CD8-positive, alpha-beta memory T cell (primary cell): ENCODE data around the gene CD300E. TPM values are rescaled to one million over a fixed set of nuclear protein-coding genes. Genes with fewer than 3 reads are reported as not detected.
A peak's percentile ranks its signal among the peaks of the same experiment; 100 is the strongest.

Experiments used
- CTCF ChIA-PET: fragments of 350-600 bp; sonication (Branson Sonifier 250); formaldehyde crosslinking; loops from one replicate; lab custom pipeline; 2021; ENCODE audit warnings: antibody characterized with exemption; lab: Charles Lee
- POLR2A ChIA-PET: fragments of 350-600 bp; sonication (Branson Sonifier 250); formaldehyde crosslinking; loops from one replicate; lab custom pipeline; 2021; ENCODE audit warnings: antibody characterized with exemption; lab: Charles Lee
- DNase-seq, 5 donors: peaks; one replicate each; pipeline versions ENCODE4 v3.0.0 to v3.0.0-alpha.2; 2020 to 2022; ENCODE audit warnings: mixed read lengths in 1 of 5
- H3K27ac ChIP-seq: one replicate; pipeline ENCODE4 v1.7.0; 2013; ENCODE audit warnings: low read depth, mild to moderate bottlenecking, low read length, moderate library complexity
- H3K27me3 ChIP-seq: 2 replicates; pipeline ENCODE4 v1.7.0; 2013; ENCODE audit warnings: low read length, mild to moderate bottlenecking; ENCODE audit not compliant: insufficient read depth, poor library complexity, severe bottlenecking
- H3K36me3 ChIP-seq: 2 replicates; pipeline ENCODE4 v1.7.0; 2013; ENCODE audit warnings: mild to moderate bottlenecking, low read length, moderate library complexity; ENCODE audit not compliant: insufficient read depth
- H3K4me1 ChIP-seq: 2 replicates; pipeline ENCODE4 v1.7.0; 2013; ENCODE audit warnings: mild to moderate bottlenecking, low read length, moderate library complexity; ENCODE audit not compliant: insufficient read depth
- H3K4me3 ChIP-seq: 2 replicates; pipeline ENCODE4 v1.7.0; 2013; ENCODE audit warnings: mild to moderate bottlenecking, low read length
- H3K9me3 ChIP-seq: 2 replicates; pipeline ENCODE4 v1.7.0; 2013; ENCODE audit warnings: mild to moderate bottlenecking, low read length
- H3K27ac Mint-ChIP-seq, 8 donors: one replicate each; pipeline ENCODE4 v1.8.0; 2020 to 2021; ENCODE audit warnings: mixed read lengths in 8 of 8, mild to moderate bottlenecking in 6 of 8, inconsistent platforms in 3 of 8, moderate library complexity in 3 of 8
- H3K27me3 Mint-ChIP-seq, 2 donors: one replicate each; pipeline ENCODE4 v1.8.0; 2020 to 2021; ENCODE audit warnings: mixed read lengths in 2 of 2, mild to moderate bottlenecking in 1 of 2, moderate library complexity in 1 of 2
- H3K36me3 Mint-ChIP-seq, 3 donors: one replicate each; pipeline ENCODE4 v1.8.0; 2020 to 2021; ENCODE audit warnings: mixed read lengths in 3 of 3, inconsistent platforms in 1 of 3, mild to moderate bottlenecking in 1 of 3
- H3K4me1 Mint-ChIP-seq, 3 donors: one replicate each; pipeline ENCODE4 v1.8.0; 2020 to 2021; ENCODE audit warnings: mixed read lengths in 3 of 3, inconsistent platforms in 1 of 3, mild to moderate bottlenecking in 1 of 3
- H3K4me3 Mint-ChIP-seq, 7 donors: one replicate each; pipeline ENCODE4 v1.8.0; 2020 to 2021; ENCODE audit warnings: mixed read lengths in 7 of 7, mild to moderate bottlenecking in 6 of 7, moderate library complexity in 4 of 7, inconsistent platforms in 2 of 7
- H3K9me3 Mint-ChIP-seq, 5 donors: one replicate each; pipeline ENCODE4 v1.8.0; 2020 to 2022; ENCODE audit warnings: mixed read lengths in 5 of 5, mild to moderate bottlenecking in 3 of 5, moderate library complexity in 2 of 5, inconsistent platforms in 1 of 5
- polyA plus RNA-seq: library from polyadenylated mRNA; unstranded; fragments of 300-500 nt; fragmentation: Illumina TruSeq; gene quantifications from one replicate; pipeline ENCODE4 v1.2.3, GENCODE V29; 2021
- total RNA-seq, 2 experiments: library from RNA; stranded (reverse); gene quantifications; one replicate each; pipeline ENCODE4 v1.2.3, GENCODE V29; 2021

CD300E gene
- total and polyA plus RNA-seq, 3 experiments from 2014 or later = not detected

- no peaks in the 10 kb centered on the region for H3K9me3 ChIP-seq
- POLR2A ChIA-PET = no interaction called here
- CTCF ChIA-PET = no interaction called here
Measured at GRCh38 chr17:74652020-74652419, 28.5 kb upstream of the CD300E start.

GRCh38 chr17:74649909-74650308 lies 26.4 kb upstream of the CD300E start:
- POLR2A ChIA-PET = no interaction called here
- no peak for DNase-seq
- CTCF ChIA-PET = no interaction called here
- Histone ChIP-seq H3K27ac (no peak overlapping the region), H3K9me3 (no peaks in the 10 kb centered on the region), H3K4me3 (no peak overlapping the region), H3K4me1 (no peaks in the 10 kb centered on the region), H3K27me3 (peaks cover 5% of the 10 kb centered on the region), H3K36me3 (no peaks in the 10 kb centered on the region)
- Mint-ChIP-seq H3K4me3 (no peak overlapping the region), H3K4me1 (no peaks in the 10 kb centered on the region), H3K9me3 (no peaks in the 10 kb centered on the region), H3K27me3 (peaks cover 35 to 75% of the 10 kb centered on the region in 2 donors), H3K27ac (no peak overlapping the region), H3K36me3 (peaks cover 0 to 1% (median 0%) of the 10 kb centered on the region in 3 donors)

More at GRCh38 chr17:74652020-74652419, 28.5 kb upstream of the CD300E start:
- Mint-ChIP-seq H3K4me1 (no peaks in the 10 kb centered on the region), H3K4me3 (no peak overlapping the region), H3K27ac (no peak overlapping the region), H3K9me3 (no peaks in the 10 kb centered on the region), H3K36me3 (peaks cover 0 to 1% (median 0%) of the 10 kb centered on the region in 3 donors), H3K27me3 (peaks cover 31 to 63% of the 10 kb centered on the region in 2 donors)
- no peaks in the 10 kb centered on the region for H3K4me1 ChIP-seq
- H3K36me3 ChIP-seq = no peaks in the 10 kb centered on the region
- DNase-seq = no peak
- peaks cover 5% of the 10 kb centered on the region for H3K27me3 ChIP-seq
- no peak overlapping the region for H3K4me3 ChIP-seq
- no peak overlapping the region for H3K27ac ChIP-seq

GRCh38 chr17:74647871-74648672 lies 24.5 kb upstream of the CD300E start:
- POLR2A ChIA-PET = no interaction called here
- H3K4me1 Mint-ChIP-seq = no peaks in the 10 kb centered on the region
- no peak overlapping the region for H3K4me3 Mint-ChIP-seq

GRCh38 chr17:74646231-74646630 lies 22.7 kb upstream of the CD300E start:
- H3K27ac ChIP-seq = no peak overlapping the region
- H3K36me3 ChIP-seq = no peaks in the 10 kb centered on the region
- no peak overlapping the region for H3K4me3 ChIP-seq
- Mint-ChIP-seq H3K4me1 (no peaks in the 10 kb centered on the region), H3K4me3 (no peak overlapping the region), H3K27ac (no peak overlapping the region), H3K9me3 (no peaks in the 10 kb centered on the region), H3K27me3 (peaks cover 34 to 77% of the 10 kb centered on the region in 2 donors), H3K36me3 (peaks cover 0 to 3% (median 0%) of the 10 kb centered on the region in 3 donors)
- peaks cover 5% of the 10 kb centered on the region for H3K27me3 ChIP-seq
- ChIA-PET POLR2A (no interaction called here), CTCF (no interaction called here)
- no peaks in the 10 kb centered on the region for H3K9me3 ChIP-seq
- DNase-seq = peak in 1 of 5 donors; percentile 12
- no peaks in the 10 kb centered on the region for H3K4me1 ChIP-seq

More at GRCh38 chr17:74647871-74648672, 24.5 kb upstream of the CD300E start:
- Histone ChIP-seq H3K27me3 (peaks cover 5% of the 10 kb centered on the region), H3K4me1 (no peaks in the 10 kb centered on the region), H3K36me3 (no peaks in the 10 kb centered on the region), H3K9me3 (no peaks in the 10 kb centered on the region), H3K4me3 (no peak overlapping the region), H3K27ac (no peak overlapping the region)
- DNase-seq = no peak
- CTCF ChIA-PET = interaction anchor here (1.0 to 1.6 kb wide), 3 partner anchors 9 to 214 kb away, joined by 3 to 7 read pairs (median 3); no protein-coding TSS in a partner anchor
- no peak overlapping the region for H3K27ac Mint-ChIP-seq
- H3K9me3 Mint-ChIP-seq = no peaks in the 10 kb centered on the region
- H3K27me3 Mint-ChIP-seq = peaks cover 37 to 78% of the 10 kb centered on the region in 2 donors
- peaks cover 0 to 1% (median 0%) of the 10 kb centered on the region in 3 donors for H3K36me3 Mint-ChIP-seq

GRCh38 chr17:74645010-74645409 lies 21.5 kb upstream of the CD300E start:
- H3K27ac ChIP-seq = no peak overlapping the region
- no peaks in the 10 kb centered on the region for H3K9me3 Mint-ChIP-seq
- no peaks in the 10 kb centered on the region for H3K9me3 ChIP-seq
- POLR2A ChIA-PET = no interaction called here
- H3K27me3 Mint-ChIP-seq = peaks cover 33 to 69% of the 10 kb centered on the region in 2 donors
- DNase-seq = no peak
- H3K36me3 Mint-ChIP-seq = peaks cover 0 to 2% (median 0%) of the 10 kb centered on the region in 3 donors
- H3K4me3 ChIP-seq = no peak overlapping the region
- CTCF ChIA-PET = interaction anchor here (1.3 kb wide), 1 partner anchor 12 kb away, joined by 3 read pairs; no protein-coding TSS in a partner anchor
- H3K27ac Mint-ChIP-seq = no peak overlapping the region
- H3K4me3 Mint-ChIP-seq = no peak overlapping the region
- H3K36me3 ChIP-seq = no peaks in the 10 kb centered on the region
- peaks cover 2 to 3% (median 3%) of the 10 kb centered on the region in 3 donors for H3K4me1 Mint-ChIP-seq
- H3K4me1 ChIP-seq = peaks cover 2% of the 10 kb centered on the region
- H3K27me3 ChIP-seq = peaks cover 7% of the 10 kb centered on the region

GRCh38 chr17:74644419-74644818 lies 20.9 kb upstream of the CD300E start:
- Histone ChIP-seq H3K27ac (no peak overlapping the region), H3K4me1 (peaks cover 8% of the 10 kb centered on the region), H3K4me3 (no peak overlapping the region), H3K27me3 (peaks cover 6% of the 10 kb centered on the region), H3K36me3 (no peaks in the 10 kb centered on the region), H3K9me3 (no peaks in the 10 kb centered on the region)
- ChIA-PET POLR2A (interaction anchor here (0.7 kb wide), 1 partner anchor 19 kb away, joined by 3 read pairs; no protein-coding TSS in a partner anchor), CTCF (interaction anchor here (1.2 kb wide), 1 partner anchor 13 kb away, joined by 4 read pairs; no protein-coding TSS in a partner anchor)
- Mint-ChIP-seq H3K36me3 (peaks cover 0 to 2% (median 0%) of the 10 kb centered on the region in 3 donors), H3K9me3 (no peaks in the 10 kb centered on the region), H3K27me3 (peaks cover 33 to 69% of the 10 kb centered on the region in 2 donors), H3K4me3 (no peak overlapping the region), H3K4me1 (peaks cover 7 to 9% (median 8%) of the 10 kb centered on the region in 3 donors), H3K27ac (no peak overlapping the region)
- DNase-seq = no peak

- no peak for DNase-seq
- peaks cover 0 to 2% (median 0%) of the 10 kb centered on the region in 3 donors for H3K36me3 Mint-ChIP-seq
- ChIA-PET CTCF (interaction anchor here (1.2 kb wide), 1 partner anchor 14 kb away, joined by 4 read pairs; no protein-coding TSS in a partner anchor), POLR2A (interaction anchor here (0.7 kb wide), 1 partner anchor 19 kb away, joined by 3 read pairs; no protein-coding TSS in a partner anchor)
- Histone ChIP-seq H3K4me1 (peaks cover 10% of the 10 kb centered on the region), H3K9me3 (no peaks in the 10 kb centered on the region), H3K27ac (no peak overlapping the region), H3K36me3 (no peaks in the 10 kb centered on the region), H3K27me3 (peaks cover 6% of the 10 kb centered on the region), H3K4me3 (no peak overlapping the region)
- no peaks in the 10 kb centered on the region for H3K9me3 Mint-ChIP-seq
- peak overlapping the region in 2 of 8 donors; percentile 3 to 7 for H3K27ac Mint-ChIP-seq
- peaks cover 7 to 12% (median 11%) of the 10 kb centered on the region in 3 donors for H3K4me1 Mint-ChIP-seq
- no peak overlapping the region for H3K4me3 Mint-ChIP-seq
- peaks cover 33 to 70% of the 10 kb centered on the region in 2 donors for H3K27me3 Mint-ChIP-seq
Measured at GRCh38 chr17:74643826-74644225, 20.3 kb upstream of the CD300E start.

DNA sequence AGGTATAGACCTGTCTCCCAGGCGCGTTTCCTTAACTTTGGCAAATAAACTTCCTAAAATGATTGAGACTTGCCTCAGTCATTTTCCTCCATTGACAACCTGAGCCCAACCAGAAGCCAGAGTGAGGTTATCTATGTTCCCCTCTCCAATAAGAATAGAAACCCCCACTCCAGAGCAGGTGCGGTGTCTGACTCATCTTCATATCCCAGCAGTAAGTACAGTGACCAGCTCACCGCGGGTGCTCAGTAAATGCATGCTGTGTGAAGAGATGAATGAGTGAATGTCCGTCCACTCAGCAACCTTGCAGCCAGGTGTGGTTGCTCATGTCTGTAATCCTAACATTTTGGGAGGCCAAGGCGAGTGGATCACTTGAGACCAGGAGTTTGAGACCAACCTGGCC lies 19.5 kb upstream of the CD300E start:
- H3K27me3 ChIP-seq = peaks cover 6% of the 10 kb centered on the region
- Mint-ChIP-seq H3K27ac (peak overlapping the region in 1 of 8 donors; percentile 64), H3K27me3 (peaks cover 28 to 68% of the 10 kb centered on the region in 2 donors), H3K4me3 (no peak overlapping the region), H3K4me1 (peaks cover 7 to 12% (median 11%) of the 10 kb centered on the region in 3 donors), H3K36me3 (peaks cover 0 to 2% (median 0%) of the 10 kb centered on the region in 3 donors), H3K9me3 (no peaks in the 10 kb centered on the region)
- CTCF ChIA-PET = no interaction called here
- no peaks in the 10 kb centered on the region for H3K36me3 ChIP-seq
- no peak overlapping the region for H3K4me3 ChIP-seq
- H3K27ac ChIP-seq = no peak overlapping the region
- POLR2A ChIA-PET = no interaction called here
- DNase-seq = no peak
- H3K4me1 ChIP-seq = peaks cover 10% of the 10 kb centered on the region
- H3K9me3 ChIP-seq = no peaks in the 10 kb centered on the region
